ENCODE results near the gene HDGFL1. TPM values are rescaled to one million over a fixed set of nuclear protein-coding genes. Genes with fewer than 3 reads are reported as not detected.

HDGFL1 gene
- total and polyA plus RNA-seq, 2 of the 8 experiments (the other 6 are each of a cell fraction or from before 2014, with no cell fraction given): not detected

DNA sequence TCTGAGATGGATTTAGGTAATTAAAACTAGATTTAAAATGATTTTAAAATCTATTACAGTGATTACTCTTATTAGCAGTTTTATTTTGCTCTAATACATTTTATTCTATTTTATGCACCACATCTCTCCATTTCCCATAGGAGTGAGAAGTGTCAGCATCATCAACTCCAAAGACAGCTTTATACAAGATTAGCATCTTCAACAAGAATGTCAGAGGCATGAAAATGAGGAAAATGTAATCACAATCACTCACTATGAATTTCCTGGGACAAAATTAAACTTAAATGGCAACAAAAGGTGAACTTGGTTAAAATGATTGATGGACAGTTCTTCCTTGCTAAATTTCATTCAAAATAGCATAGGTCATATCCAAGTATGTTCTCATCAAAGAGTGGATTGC lies 19.8 kb downstream of the HDGFL1 start:
- Histone ChIP-seq H3K27me3 (replicated peaks in 1 of 4; ENCODE audit: control insufficient read depth in 3 of 4, extremely low read depth in 1 of 4, insufficient read depth in 3 of 4, low read length in 3 of 4) (no peaks in the 10 kb centered on the region), H4K20me1 (replicated peaks in 1 of 2; ENCODE audit: control insufficient read depth in 1 of 2, insufficient read depth in 2 of 2, low read length in 2 of 2) (no peaks in the 10 kb centered on the region), H4K91ac (replicated peaks; ENCODE audit: insufficient read length, low read length) (no peak overlapping the region), H3K4me1 (replicated peaks in 1 of 4; ENCODE audit: control insufficient read depth in 3 of 4, insufficient read depth in 4 of 4, low read length in 3 of 4) (peaks cover 0 to 3% (median 0%) of the 10 kb centered on the region in 4 experiments; a peak in 1 of 7 replicates), H3K56ac (replicated peaks; ENCODE audit: insufficient read length, low read depth, low read length) (no peak overlapping the region), H3K27ac (ENCODE audit: low read depth, low read length) (no peak overlapping the region), H3K79me1 (ENCODE audit: low read depth, low read length) (no peaks in the 10 kb centered on the region), H2BK120ac (replicated peaks; ENCODE audit: low read depth, low read length) (no peak overlapping the region), H2AK5ac (ENCODE audit: low read depth, low read length) (no peak overlapping the region), H4K8ac (ENCODE audit: extremely low read depth, insufficient read depth, low read length) (no peak overlapping the region), H3K4me3 (ENCODE audit: extremely low read depth in 1 of 4, insufficient read depth in 2 of 4, low read depth in 3 of 4, low read length in 4 of 4) (no peak overlapping the region), H3K23ac (ENCODE audit: insufficient read length) (no peak overlapping the region), H3K36me3 (ENCODE audit: control insufficient read depth in 2 of 4, insufficient read depth in 4 of 4, low read length in 3 of 4) (no peaks in the 10 kb centered on the region), H2BK12ac (ENCODE audit: low read depth, low read length) (no peak overlapping the region), H3K9me3 (ENCODE audit: insufficient read depth in 2 of 2, low read depth in 1 of 2, low read length in 1 of 2) (no peaks in the 10 kb centered on the region), H2AFZ (ENCODE audit: low read length) (no peak overlapping the region), H2BK20ac (ENCODE audit: low read length) (no peak overlapping the region), H3K4me2 (ENCODE audit: insufficient read depth in 1 of 2, low read depth in 2 of 2, low read length in 2 of 2) (no peak overlapping the region), H2BK15ac (ENCODE audit: low read length) (no peak overlapping the region), H3K14ac (ENCODE audit: insufficient read length) (no peak overlapping the region), H3K9ac (replicated peaks in 1 of 4; ENCODE audit: extremely low read depth in 1 of 4, low read depth in 3 of 4, low read length in 3 of 4) (no peak overlapping the region), H3K23me2 (ENCODE audit: low read depth, low read length) (no peaks in the 10 kb centered on the region), H2BK5ac (ENCODE audit: low read depth, low read length) (no peak overlapping the region), H3K4ac (replicated peaks; ENCODE audit: insufficient read length, low read depth, low read length) (no peak overlapping the region), H4K5ac (ENCODE audit: insufficient read length, low read depth, low read length) (no peak overlapping the region), H3K79me2 (ENCODE audit: control insufficient read depth in 1 of 2, insufficient read depth in 2 of 2, low read length in 2 of 2) (no peaks in the 10 kb centered on the region), H3K18ac (ENCODE audit: extremely low read depth, low read length) (no peak overlapping the region)
- no peak for FAIRE-seq
- POLR2A ChIA-PET (ENCODE audit: partially characterized antibody): no interaction called here
- DNase-seq (ENCODE audit: low read depth in 1 of 2, low spot score in 2 of 2): no peak
- CTCF ChIA-PET (ENCODE audit: partially characterized antibody): no interaction called here
- TF ChIP-seq SUZ12 (IDR thresholded peaks at IDR 0.05; ENCODE audit: low read length) (no peak), RAD21 (IDR thresholded peaks at IDR 0.05 in 1 of 2, conservative IDR thresholded peaks at IDR 0.05 in 1 of 2; ENCODE audit: low read depth in 2 of 2, low read length in 2 of 2) (no peak), RFX5 (IDR thresholded peaks at IDR 0.05; ENCODE audit: borderline replicate concordance, low read depth, low read length) (no peak), CREB1 (IDR thresholded peaks at IDR 0.05) (no peak), SRF (IDR thresholded peaks at IDR 0.05; ENCODE audit: low read depth, low read length) (no peak), TBP (IDR thresholded peaks at IDR 0.05; ENCODE audit: low read depth, low read length) (no peak), SIRT6 (IDR thresholded peaks at IDR 0.05; ENCODE audit: low read length) (no peak)
- TF ChIP-seq, protein P1, sequence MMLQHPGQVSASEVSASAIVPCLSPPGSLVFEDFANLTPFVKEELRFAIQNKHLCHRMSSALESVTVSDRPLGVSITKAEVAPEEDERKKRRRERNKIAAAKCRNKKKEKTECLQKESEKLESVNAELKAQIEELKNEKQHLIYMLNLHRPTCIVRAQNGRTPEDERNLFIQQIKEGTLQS (IDR thresholded peaks at IDR 0.05; ENCODE audit: insufficient read depth, low read depth, low read length): no peak

Measured in H1 (cell line).